ENCODE measurements around the gene FHOD3.

DNA sequence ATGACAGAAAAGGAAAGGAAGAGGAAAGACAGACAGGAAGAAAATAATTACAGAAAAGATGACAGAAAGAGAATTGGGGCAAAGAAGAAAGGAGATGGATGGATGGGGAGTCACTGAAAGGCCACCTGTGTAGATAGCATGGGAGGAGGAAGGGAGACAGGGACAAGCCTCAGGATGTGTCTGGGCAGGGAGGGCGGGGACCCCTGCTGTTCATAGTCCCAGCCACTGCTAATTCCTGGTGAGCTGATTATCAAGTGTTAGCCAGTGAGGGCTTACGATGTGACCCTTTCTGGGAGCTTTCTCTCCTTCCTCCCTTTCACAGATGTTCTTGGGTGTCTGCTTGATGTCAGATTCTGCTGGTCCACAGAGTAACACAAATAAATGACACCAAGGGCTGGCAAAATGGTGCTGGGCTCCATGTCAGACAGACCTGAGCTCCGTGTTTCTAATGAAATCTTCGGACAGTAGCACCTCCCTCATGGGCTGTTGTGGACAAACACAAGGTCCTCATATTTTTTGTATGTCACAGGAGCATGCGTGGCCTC lies 13.6 kb downstream of the FHOD3 start:
- TF ChIP-seq, protein P1, sequence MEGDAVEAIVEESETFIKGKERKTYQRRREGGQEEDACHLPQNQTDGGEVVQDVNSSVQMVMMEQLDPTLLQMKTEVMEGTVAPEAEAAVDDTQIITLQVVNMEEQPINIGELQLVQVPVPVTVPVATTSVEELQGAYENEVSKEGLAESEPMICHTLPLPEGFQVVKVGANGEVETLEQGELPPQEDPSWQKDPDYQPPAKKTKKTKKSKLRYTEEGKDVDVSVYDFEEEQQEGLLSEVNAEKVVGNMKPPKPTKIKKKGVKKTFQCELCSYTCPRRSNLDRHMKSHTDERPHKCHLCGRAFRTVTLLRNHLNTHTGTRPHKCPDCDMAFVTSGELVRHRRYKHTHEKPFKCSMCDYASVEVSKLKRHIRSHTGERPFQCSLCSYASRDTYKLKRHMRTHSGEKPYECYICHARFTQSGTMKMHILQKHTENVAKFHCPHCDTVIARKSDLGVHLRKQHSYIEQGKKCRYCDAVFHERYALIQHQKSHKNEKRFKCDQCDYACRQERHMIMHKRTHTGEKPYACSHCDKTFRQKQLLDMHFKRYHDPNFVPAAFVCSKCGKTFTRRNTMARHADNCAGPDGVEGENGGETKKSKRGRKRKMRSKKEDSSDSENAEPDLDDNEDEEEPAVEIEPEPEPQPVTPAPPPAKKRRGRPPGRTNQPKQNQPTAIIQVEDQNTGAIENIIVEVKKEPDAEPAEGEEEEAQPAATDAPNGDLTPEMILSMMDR (conservative IDR thresholded peaks at IDR 0.05; ENCODE audit: low read depth in 2 of 2) = no peak
- no peak for TF ChIP-seq POLR2AphosphoS5 (IDR thresholded peaks at IDR 0.05; ENCODE audit: low read depth)
